ENCODE data around the gene SERPINI1.

DNA sequence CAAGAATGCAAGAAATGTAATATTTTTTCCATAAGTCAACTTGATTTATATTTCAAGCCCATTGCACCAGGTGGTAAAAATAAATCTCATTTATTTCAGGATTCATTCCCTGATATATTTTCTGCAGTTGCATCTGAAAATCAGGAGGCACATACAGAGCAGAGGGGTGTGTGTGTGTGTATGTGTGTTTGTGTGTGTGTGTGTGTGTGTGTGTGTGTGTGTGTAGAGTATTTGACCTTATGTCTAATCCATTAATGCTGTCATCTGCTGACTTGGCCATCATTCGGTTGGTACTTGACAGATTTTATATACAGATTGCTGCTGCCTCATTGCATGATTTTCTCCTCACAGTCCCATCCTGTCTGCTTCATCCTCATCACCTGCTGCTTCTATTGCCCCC is 118.5 kb downstream of the SERPINI1 start:
- TF ChIP-seq YY1 (IDR thresholded peaks at IDR 0.05; ENCODE audit: insufficient read depth, insufficient read length): no peak
- TF ChIP-seq SUZ12 (IDR thresholded peaks at IDR 0.05; ENCODE audit: extremely low read depth, insufficient read depth, insufficient read length): no peak
- no peak for TF ChIP-seq ZNF274 (IDR thresholded peaks at IDR 0.05; ENCODE audit: low read depth, low read length)
